Trophoblast cell (in vitro differentiated cells and primary cell): Measurements from ENCODE around the gene OSBPL8.

Experiments used
- DNase-seq, 2 donors: peaks; one replicate each; pipeline ENCODE4 v3.0.0-alpha.2; 2016
- H2AFZ ChIP-seq: 2 replicates; pipeline ENCODE4 v1.6.1; 2013; ENCODE audit warnings: low read length, moderate library complexity, mild to moderate bottlenecking; ENCODE audit not compliant: insufficient read depth, poor library complexity
- H2AK5ac ChIP-seq: 2 replicates; pipeline ENCODE4 v1.6.1; 2013; ENCODE audit warnings: mild to moderate bottlenecking, low read length
- H2BK120ac ChIP-seq: 2 replicates; pipeline ENCODE4 v1.6.1; 2013; ENCODE audit warnings: low read length, mild to moderate bottlenecking, moderate library complexity; ENCODE audit not compliant: insufficient read depth, poor library complexity
- H2BK12ac ChIP-seq: 2 replicates; pipeline ENCODE4 v1.6.1; 2013; ENCODE audit warnings: mild to moderate bottlenecking, low read length, moderate library complexity
- H2BK5ac ChIP-seq: 2 replicates; pipeline ENCODE4 v1.6.1; 2013; ENCODE audit warnings: low read length, low read depth, moderate library complexity, mild to moderate bottlenecking; ENCODE audit not compliant: poor library complexity
- H3K14ac ChIP-seq: 2 replicates; pipeline ENCODE4 v1.6.1; 2013; ENCODE audit warnings: mild to moderate bottlenecking, low read length
- H3K18ac ChIP-seq: 2 replicates; pipeline ENCODE4 v1.6.1; 2013; ENCODE audit warnings: mild to moderate bottlenecking, low read length
- H3K23ac ChIP-seq: 2 replicates; pipeline ENCODE4 v1.6.1; 2013; ENCODE audit warnings: low read length
- H3K27ac ChIP-seq: 2 replicates; pipeline ENCODE4 v1.5.1; 2013; ENCODE audit warnings: low read depth, mild to moderate bottlenecking, inconsistent platforms, low read length, moderate library complexity
- H3K27me3 ChIP-seq: 2 replicates; pipeline ENCODE4 v1.6.1; 2013; ENCODE audit warnings: inconsistent platforms, mild to moderate bottlenecking, low read length, moderate library complexity; ENCODE audit not compliant: insufficient read depth
- H3K36me3 ChIP-seq, 2 experiments: 1 replicate in 1 of 2; 2 replicates in 1 of 2; pipeline ENCODE4 v1.6.1; 2013; ENCODE audit warnings: low read length in 2 of 2, mild to moderate bottlenecking in 2 of 2, moderate library complexity in 1 of 2; ENCODE audit not compliant: insufficient read depth in 2 of 2, control insufficient read depth in 1 of 2
- H3K4ac ChIP-seq: 2 replicates; pipeline ENCODE4 v1.6.1; 2013; ENCODE audit warnings: low read depth, mild to moderate bottlenecking, low read length, moderate library complexity
- H3K4me1 ChIP-seq, 2 experiments: 1 replicate in 1 of 2; 2 replicates in 1 of 2; pipeline ENCODE4 v1.6.1; 2013; ENCODE audit warnings: low read length in 2 of 2, mild to moderate bottlenecking in 2 of 2, moderate library complexity in 1 of 2; ENCODE audit not compliant: insufficient read depth in 2 of 2, control insufficient read depth in 1 of 2
- H3K4me2 ChIP-seq: 2 replicates; pipeline ENCODE4 v1.6.1; 2013; ENCODE audit warnings: inconsistent platforms, mild to moderate bottlenecking, low read length, moderate library complexity
- H3K4me3 ChIP-seq: 2 replicates; pipeline ENCODE4 v1.5.1; 2013; ENCODE audit warnings: mild to moderate bottlenecking, low read depth, low read length, inconsistent platforms
- H3K79me1 ChIP-seq: one replicate; pipeline ENCODE4 v1.6.1; 2013; ENCODE audit warnings: low read length
- H3K79me2 ChIP-seq: 2 replicates; pipeline ENCODE4 v1.6.1; 2013; ENCODE audit warnings: low read length, mild to moderate bottlenecking; ENCODE audit not compliant: control insufficient read depth, insufficient read depth, poor library complexity
- H3K9ac ChIP-seq: 2 replicates; pipeline ENCODE4 v1.6.1; 2013; ENCODE audit warnings: mild to moderate bottlenecking, low read length
- H3K9me3 ChIP-seq: 2 replicates; pipeline ENCODE4 v1.6.1; 2013; ENCODE audit warnings: low read depth, mild to moderate bottlenecking, control low read depth, inconsistent platforms, low read length; ENCODE audit not compliant: insufficient read depth
- H4K12ac ChIP-seq: 2 replicates; pipeline ENCODE4 v1.6.1; 2013; ENCODE audit warnings: low read depth, mild to moderate bottlenecking, low read length, moderate library complexity
- H4K8ac ChIP-seq: 2 replicates; pipeline ENCODE4 v1.6.1; 2013; ENCODE audit warnings: low read depth, mild to moderate bottlenecking, low read length, moderate library complexity
- H4K91ac ChIP-seq: one replicate; pipeline ENCODE4 v1.6.1; 2013; ENCODE audit warnings: low read depth, mild to moderate bottlenecking, low read length, moderate library complexity
- WGBS: extraction: QIAGEN DNeasy Blood & Tissue Kit; methylation state at CpG from one replicate; pipeline ENCODE4 v1.1.7; 2013; ENCODE audit warnings: missing lambda C conversion rate; ENCODE audit not compliant: insufficient read length, insufficient coverage; ENCODE audit errors: extremely low coverage; 5-methylcytosine and 5-hydroxymethylcytosine counted together

OSBPL8 gene

GRCh38 chr12:76308866-76309265 is 250.7 kb downstream of the OSBPL8 start:
- H3K9me3 ChIP-seq, result no peaks in the 10 kb centered on the region
- H3K4me3 ChIP-seq, result no peak overlapping the region
- H3K36me3 ChIP-seq, result no peaks in the 10 kb centered on the region
- H3K14ac ChIP-seq, result no peak overlapping the region
- H2AFZ ChIP-seq, result no peak overlapping the region
- H3K27me3 ChIP-seq, result no peaks in the 10 kb centered on the region
- no peak overlapping the region for H3K18ac ChIP-seq
- H2BK120ac ChIP-seq, result no peak overlapping the region
- H3K4me2 ChIP-seq, result no peak overlapping the region
- no peak overlapping the region for H3K9ac ChIP-seq
- H2AK5ac ChIP-seq, result no peak overlapping the region
- no peak overlapping the region for H2BK12ac ChIP-seq
- DNase-seq, result no peak
- H3K4ac ChIP-seq, result no peak overlapping the region
- no peaks in the 10 kb centered on the region for H3K79me1 ChIP-seq
- H4K91ac ChIP-seq, result no peak overlapping the region
- no peak overlapping the region for H4K12ac ChIP-seq
- no peak overlapping the region for H4K8ac ChIP-seq
- WGBS, result no CpG with 5 or more reads among the region's 3 CpGs
- no peak overlapping the region for H3K27ac ChIP-seq
- H3K23ac ChIP-seq, result no peak overlapping the region
- H3K79me2 ChIP-seq, result no peaks in the 10 kb centered on the region
- no peak overlapping the region for H2BK5ac ChIP-seq
- H3K4me1 ChIP-seq, result peaks cover 4% of the 10 kb centered on the region in 2 experiments

DNA sequence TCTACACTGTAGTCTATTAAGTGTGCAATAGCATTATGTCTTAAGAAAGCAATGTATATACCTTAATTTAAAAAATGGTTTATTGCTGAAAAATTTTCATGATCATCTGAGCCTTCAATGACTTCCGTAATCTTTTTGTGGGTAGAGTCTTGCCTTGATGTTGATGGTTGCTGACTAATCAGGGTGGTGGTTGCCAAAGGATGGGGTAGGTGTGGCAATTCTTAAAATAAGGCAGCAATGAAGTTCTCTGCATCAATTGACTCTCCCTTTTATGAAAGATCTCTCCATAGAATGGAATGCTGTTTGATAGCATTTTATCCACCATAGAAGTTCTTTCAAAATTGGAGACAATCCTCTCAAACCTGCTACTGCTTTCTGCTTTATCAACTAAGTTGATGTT is 252.5 kb downstream of the OSBPL8 start:
- Histone ChIP-seq H4K91ac (no peak overlapping the region), H3K36me3 (no peaks in the 10 kb centered on the region), H3K23ac (no peak overlapping the region), H2AK5ac (no peak overlapping the region), H2AFZ (no peak overlapping the region), H4K8ac (no peak overlapping the region), H4K12ac (no peak overlapping the region), H2BK120ac (no peak overlapping the region), H3K4me3 (no peak overlapping the region), H3K4ac (no peak overlapping the region), H3K4me2 (no peak overlapping the region), H3K9me3 (no peaks in the 10 kb centered on the region), H3K14ac (no peak overlapping the region), H3K4me1 (no peaks in the 10 kb centered on the region), H3K27me3 (no peaks in the 10 kb centered on the region), H2BK5ac (no peak overlapping the region), H2BK12ac (no peak overlapping the region), H3K27ac (no peak overlapping the region), H3K79me2 (no peaks in the 10 kb centered on the region), H3K18ac (no peak overlapping the region), H3K9ac (no peak overlapping the region), H3K79me1 (no peaks in the 10 kb centered on the region)
- WGBS, result no CpG with 5 or more reads among the region's 1 CpG
- peak; percentile 29 to 88 for DNase-seq

- Histone ChIP-seq H3K9me3 (no peaks in the 10 kb centered on the region), H2AFZ (no peak overlapping the region), H3K27ac (no peak overlapping the region), H3K27me3 (no peaks in the 10 kb centered on the region), H3K4me2 (no peak overlapping the region), H3K9ac (no peak overlapping the region), H3K79me2 (no peaks in the 10 kb centered on the region), H3K4me1 (no peaks in the 10 kb centered on the region), H2BK120ac (no peak overlapping the region), H3K18ac (no peak overlapping the region), H4K91ac (no peak overlapping the region), H2AK5ac (no peak overlapping the region), H2BK12ac (no peak overlapping the region), H2BK5ac (no peak overlapping the region), H3K14ac (no peak overlapping the region), H4K12ac (no peak overlapping the region), H4K8ac (no peak overlapping the region), H3K4me3 (no peak overlapping the region), H3K36me3 (no peaks in the 10 kb centered on the region), H3K79me1 (no peaks in the 10 kb centered on the region), H3K23ac (no peak overlapping the region), H3K4ac (no peak overlapping the region)
- DNase-seq, result no peak
- no CpG with 5 or more reads among the region's 6 CpGs for WGBS
Measured at GRCh38 chr12:76303989-76304460, 255.5 kb downstream of the OSBPL8 start.

DNA sequence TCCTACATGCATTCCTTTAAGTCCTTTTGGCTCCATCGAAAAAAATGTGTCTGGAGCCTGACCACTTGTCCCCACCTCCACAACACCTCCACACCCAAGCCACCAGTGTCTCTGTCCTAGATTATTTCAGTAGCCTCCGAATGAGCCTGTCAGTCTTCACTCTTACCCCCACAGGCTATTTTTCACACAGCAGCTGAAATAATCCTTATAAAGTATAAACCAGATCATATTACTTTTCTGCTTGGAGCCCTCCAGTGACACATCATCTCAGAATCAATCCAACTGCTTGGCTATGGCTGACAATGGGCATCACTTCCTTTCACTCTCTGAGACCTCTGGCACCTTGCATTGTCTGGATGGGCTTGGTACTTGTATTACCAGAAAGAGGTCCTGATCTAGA is 256.2 kb downstream of the OSBPL8 start:
- H3K18ac ChIP-seq, result no peak overlapping the region
- H2BK120ac ChIP-seq, result no peak overlapping the region
- H2BK5ac ChIP-seq, result no peak overlapping the region
- H3K9me3 ChIP-seq, result no peaks in the 10 kb centered on the region
- H3K4me2 ChIP-seq, result no peak overlapping the region
- WGBS, result no CpG with 5 or more reads among the region's 2 CpGs
- no peak overlapping the region for H4K8ac ChIP-seq
- H2AFZ ChIP-seq, result no peak overlapping the region
- no peak overlapping the region for H4K12ac ChIP-seq
- no peak overlapping the region for H3K4ac ChIP-seq
- H4K91ac ChIP-seq, result no peak overlapping the region
- H3K4me3 ChIP-seq, result no peak overlapping the region
- H3K79me1 ChIP-seq, result no peaks in the 10 kb centered on the region
- DNase-seq, result no peak
- H3K27me3 ChIP-seq, result no peaks in the 10 kb centered on the region
- no peaks in the 10 kb centered on the region for H3K4me1 ChIP-seq
- no peak overlapping the region for H2BK12ac ChIP-seq
- H3K36me3 ChIP-seq, result no peaks in the 10 kb centered on the region
- H3K79me2 ChIP-seq, result no peaks in the 10 kb centered on the region
- no peak overlapping the region for H3K27ac ChIP-seq
- no peak overlapping the region for H3K23ac ChIP-seq
- no peak overlapping the region for H2AK5ac ChIP-seq
- no peak overlapping the region for H3K9ac ChIP-seq
- H3K14ac ChIP-seq, result no peak overlapping the region
